Neural progenitor cell (in vitro differentiated cells): ENCODE data around the gene DHRS12.

Experiments
- CTCF ChIP-seq: fragments of 200-600 bp; sonication (generic); IDR thresholded peaks from 2 replicates; pipeline ENCODE4 v1.5.1; 2017; ENCODE audit warnings: antibody characterized with exemption, mild to moderate bottlenecking
- EZH2 ChIP-seq: fragments of 200-600 bp; sonication (generic); IDR thresholded peaks from 2 replicates; pipeline ENCODE4 v1.6.1; 2017; ENCODE audit warnings: antibody characterized with exemption, mild to moderate bottlenecking, moderate library complexity

- TF ChIP-seq CTCF: no peak
- no peak for TF ChIP-seq EZH2
Observed at GRCh38 chr13:51805313-51805712, 1.4 kb upstream of the DHRS12 start.
